Central memory CD4-positive, alpha-beta T cell (primary cell): ENCODE measurements around the gene MYEOV.

Experiments used
- DNase-seq: peaks from one replicate; pipeline ENCODE4 v3.0.0; 2022

Gene MYEOV

GRCh38 chr11:69319255-69320106 lies 25.5 kb downstream of the MYEOV start:
- no peak for DNase-seq

- DNase-seq: no peak
Observed at GRCh38 chr11:69320326-69320725, 26.4 kb downstream of the MYEOV start.

- no peak for DNase-seq
Observed at GRCh38 chr11:69320756-69321741, 27.1 kb downstream of the MYEOV start.

- DNase-seq: no peak
Observed at GRCh38 chr11:69321877-69322361, 28.0 kb downstream of the MYEOV start.

- DNase-seq: no peak
Observed at GRCh38 chr11:69325446-69325845, 31.5 kb downstream of the MYEOV start.

GRCh38 chr11:69326622-69327219 lies 32.8 kb downstream of the MYEOV start:
- no peak for DNase-seq

- DNase-seq: no peak
Observed at GRCh38 chr11:69327741-69328191, 33.8 kb downstream of the MYEOV start.

- DNase-seq: no peak
Observed at GRCh38 chr11:69328231-69328630, 34.3 kb downstream of the MYEOV start.

GRCh38 chr11:69329581-69329980 lies 35.6 kb downstream of the MYEOV start:
- DNase-seq: no peak

GRCh38 chr11:69330330-69330729 lies 36.4 kb downstream of the MYEOV start:
- no peak for DNase-seq

GRCh38 chr11:69333149-69333710 lies 39.3 kb downstream of the MYEOV start:
- DNase-seq: no peak

- no peak for DNase-seq
Observed at GRCh38 chr11:69333879-69334278, 39.9 kb downstream of the MYEOV start.

GRCh38 chr11:69335007-69335780 lies 41.2 kb downstream of the MYEOV start:
- no peak for DNase-seq

GRCh38 chr11:69335781-69336405 lies 41.9 kb downstream of the MYEOV start:
- DNase-seq: no peak

- peak; percentile 17 for DNase-seq
Observed at GRCh38 chr11:69337211-69337721, 43.3 kb downstream of the MYEOV start.

GRCh38 chr11:69339041-69339733 lies 45.2 kb downstream of the MYEOV start:
- DNase-seq: no peak

GRCh38 chr11:69339983-69340565 lies 46.1 kb downstream of the MYEOV start:
- DNase-seq: no peak

GRCh38 chr11:69342588-69343330 lies 48.8 kb downstream of the MYEOV start:
- DNase-seq: no peak
